H9 (cell line): Measurements from ENCODE around the gene PTPRN2. TPM values are rescaled to one million over a fixed set of nuclear protein-coding genes. Genes with fewer than 3 reads are reported as not detected.
A peak's percentile ranks its signal among the peaks of the same experiment; 100 is the strongest.

Experiments used
- DNase-seq: peaks from one replicate; pipeline ENCODE4 v3.0.0-alpha.2; 2017
- H2AFZ ChIP-seq: one replicate; pipeline ENCODE4 v1.6.1; 2013; ENCODE audit warnings: mild to moderate bottlenecking, low read length, control low read depth, moderate library complexity
- H2AK5ac ChIP-seq: 2 replicates; pipeline ENCODE4 v1.6.1; 2013; ENCODE audit warnings: low read length, control low read depth, mixed read lengths; ENCODE audit not compliant: insufficient read length
- H2BK120ac ChIP-seq: one replicate; pipeline ENCODE4 v1.6.1; 2013; ENCODE audit warnings: low read depth, mild to moderate bottlenecking, low read length, control low read depth, inconsistent platforms; ENCODE audit not compliant: poor library complexity, severe bottlenecking
- H2BK12ac ChIP-seq: 2 replicates; pipeline ENCODE4 v1.6.1; 2013; ENCODE audit warnings: low read length, control low read depth, mixed read lengths, low read depth; ENCODE audit not compliant: insufficient read length
- H2BK15ac ChIP-seq: 2 replicates; pipeline ENCODE4 v1.6.1; 2013; ENCODE audit warnings: low read depth, low read length, control low read depth
- H2BK20ac ChIP-seq: one replicate; pipeline ENCODE4 v1.6.1; 2013; ENCODE audit warnings: low read depth, mild to moderate bottlenecking, low read length, control low read depth, inconsistent platforms; ENCODE audit not compliant: poor library complexity, severe bottlenecking
- H2BK5ac ChIP-seq: 2 replicates; pipeline ENCODE4 v1.6.1; 2013; ENCODE audit warnings: low read length, control low read depth, mixed read lengths; ENCODE audit not compliant: insufficient read length
- H3K14ac ChIP-seq: 2 replicates; pipeline ENCODE4 v1.6.1; 2013; ENCODE audit warnings: low read length, control low read depth; ENCODE audit not compliant: insufficient read depth
- H3K18ac ChIP-seq: 2 replicates; pipeline ENCODE4 v1.6.1; 2013; ENCODE audit warnings: low read depth, mild to moderate bottlenecking, mixed read lengths, low read length, control low read depth; ENCODE audit not compliant: insufficient read length
- H3K23ac ChIP-seq: 2 replicates; pipeline ENCODE4 v1.6.1; 2013; ENCODE audit warnings: low read length, control low read depth, mixed read lengths, low read depth; ENCODE audit not compliant: insufficient read length
- H3K23me2 ChIP-seq: 2 replicates; pipeline ENCODE4 v1.6.1; 2013; ENCODE audit warnings: low read depth, mild to moderate bottlenecking, mixed read lengths, low read length, control low read depth; ENCODE audit not compliant: insufficient read length, poor library complexity, severe bottlenecking
- H3K27ac ChIP-seq: 2 replicates; pipeline ENCODE4 v1.5.1; 2013; ENCODE audit warnings: low read length, control low read depth, mixed read lengths, low read depth; ENCODE audit not compliant: insufficient read length
- H3K27me3 ChIP-seq: 2 replicates; pipeline ENCODE4 v1.6.1; 2013; ENCODE audit warnings: low read length, control low read depth, inconsistent platforms; ENCODE audit not compliant: insufficient read depth
- H3K4ac ChIP-seq: 2 replicates; pipeline ENCODE4 v1.6.1; 2013; ENCODE audit warnings: low read depth, mild to moderate bottlenecking, control low read depth, inconsistent platforms, low read length, moderate library complexity
- H3K4me1 ChIP-seq: 2 replicates; pipeline ENCODE4 v1.6.1; 2013; ENCODE audit warnings: low read length, control low read depth, inconsistent platforms; ENCODE audit not compliant: insufficient read depth
- H3K4me2 ChIP-seq: 2 replicates; pipeline ENCODE4 v1.6.1; 2013; ENCODE audit warnings: low read length, control low read depth, mixed read lengths; ENCODE audit not compliant: insufficient read length, insufficient read depth
- H3K56ac ChIP-seq: 2 replicates; pipeline ENCODE4 v1.6.1; 2013; ENCODE audit warnings: low read depth, mild to moderate bottlenecking, mixed read lengths, low read length, control low read depth; ENCODE audit not compliant: insufficient read length
- H3K79me1 ChIP-seq: 2 replicates; pipeline ENCODE4 v1.6.1; 2013; ENCODE audit warnings: low read depth, mild to moderate bottlenecking, moderate library complexity, low read length, control low read depth, inconsistent platforms; ENCODE audit not compliant: insufficient read depth, poor library complexity, severe bottlenecking
- H3K79me2 ChIP-seq: 2 replicates; pipeline ENCODE4 v1.6.1; 2013; ENCODE audit warnings: low read length, control low read depth, inconsistent platforms; ENCODE audit not compliant: insufficient read depth
- H3K9ac ChIP-seq: 2 replicates; pipeline ENCODE4 v1.6.1; 2013; ENCODE audit warnings: low read length, control low read depth, mixed read lengths; ENCODE audit not compliant: insufficient read length; ENCODE audit errors: extremely low read depth
- H3K9me3 ChIP-seq: one replicate; pipeline ENCODE4 v1.6.1; 2013; ENCODE audit warnings: low read depth, low read length, inconsistent platforms; ENCODE audit not compliant: control insufficient read depth
- H3T11ph ChIP-seq: one replicate; pipeline ENCODE4 v1.6.1; 2013; ENCODE audit warnings: mild to moderate bottlenecking, low read length, control low read depth, inconsistent platforms
- H4K20me1 ChIP-seq: one replicate; pipeline ENCODE4 v1.6.1; 2013; ENCODE audit not compliant: control insufficient read depth, insufficient read length, insufficient read depth
- H4K5ac ChIP-seq: 2 replicates; pipeline ENCODE4 v1.6.1; 2013; ENCODE audit warnings: low read depth, mild to moderate bottlenecking, mixed read lengths, low read length, control low read depth; ENCODE audit not compliant: insufficient read length
- H4K8ac ChIP-seq: replicated peaks from 2 replicates; pipeline ENCODE4 v1.6.1; 2013; ENCODE audit warnings: low read length, control low read depth, mixed read lengths, low read depth; ENCODE audit not compliant: insufficient read length
- H4K91ac ChIP-seq: 2 replicates; pipeline ENCODE4 v1.6.1; 2013; ENCODE audit warnings: low read depth, mild to moderate bottlenecking, moderate library complexity, mixed read lengths, low read length, control low read depth; ENCODE audit not compliant: insufficient read length
- H3K27ac Mint-ChIP-seq, 3 experiments: 2 replicates in 2 of 3; 3 replicates in 1 of 3; pipeline ENCODE4 v1.8.0; 2020 to 2021; ENCODE audit warnings: mixed read lengths in 3 of 3, mild to moderate bottlenecking in 1 of 3, moderate library complexity in 1 of 3
- H3K27me3 Mint-ChIP-seq: 2 replicates; pipeline ENCODE4 v1.8.0; 2021; ENCODE audit warnings: low read depth, mild to moderate bottlenecking, moderate library complexity, mixed read lengths
- H3K36me3 Mint-ChIP-seq, 3 experiments: 2 replicates in 2 of 3; 3 replicates in 1 of 3; pipeline ENCODE4 v1.8.0; 2020 to 2021; ENCODE audit warnings: low read depth in 3 of 3, mixed read lengths in 3 of 3; ENCODE audit not compliant: insufficient read depth in 1 of 3
- H3K4me1 Mint-ChIP-seq, 2 experiments: 2 replicates each; pipeline ENCODE4 v1.8.0; 2020; ENCODE audit warnings: mixed read lengths in 2 of 2
- H3K4me3 Mint-ChIP-seq, 2 experiments: 2 replicates in 1 of 2; 3 replicates in 1 of 2; pipeline ENCODE4 v1.8.0; 2020 to 2021; ENCODE audit warnings: mild to moderate bottlenecking in 2 of 2, mixed read lengths in 2 of 2, moderate library complexity in 1 of 2
- H3K9me3 Mint-ChIP-seq, 2 experiments: 2 replicates in 1 of 2; 3 replicates in 1 of 2; pipeline ENCODE4 v1.8.0; 2020; ENCODE audit warnings: mild to moderate bottlenecking in 2 of 2, mixed read lengths in 2 of 2, moderate library complexity in 1 of 2
- CTCF ChIP-seq: fragments of 200-600 bp; sonication (generic); conservative IDR thresholded peaks from 3 replicates; pipeline ENCODE4 v1.8.0; 2021; ENCODE audit warnings: antibody characterized with exemption, mild to moderate bottlenecking
- WGBS: extraction: QIAGEN DNeasy Blood & Tissue Kit; methylation state at CpG from one replicate; pipeline ENCODE4 v1.1.7; 2013; ENCODE audit warnings: missing lambda C conversion rate, low lambda C conversion rate, mixed read lengths; ENCODE audit not compliant: insufficient read length; ENCODE audit errors: extremely low coverage; 5-methylcytosine and 5-hydroxymethylcytosine counted together
- total RNA-seq: library from RNA; stranded (reverse); gene quantifications from 2 replicates; pipeline ENCODE4 v1.2.1, GENCODE V29; 2021

Gene PTPRN2
- total RNA-seq, 1 experiment from 2014 or later = 5.2 TPM

GRCh38 chr7:158452331-158452730 lies 135.3 kb downstream of the PTPRN2 start:
- H4K8ac ChIP-seq = no peak overlapping the region
- H3K79me2 ChIP-seq = no peaks in the 10 kb centered on the region
- no peaks in the 10 kb centered on the region; the same call in 1 of the 2 replicates for H3K4me1 ChIP-seq
- H3K23ac ChIP-seq = no peak overlapping the region
- H4K5ac ChIP-seq = no peak overlapping the region
- no peak overlapping the region for H3K9ac ChIP-seq
- Mint-ChIP-seq H3K27me3 (peaks cover 6% of the 10 kb centered on the region), H3K4me1 (peaks cover 14 to 16% of the 10 kb centered on the region in 2 experiments), H3K27ac (no peak overlapping the region), H3K4me3 (no peak overlapping the region), H3K36me3 (peaks cover 1 to 20% (median 3%) of the 10 kb centered on the region in 3 experiments; a peak in 4 of 7 replicates), H3K9me3 (peaks cover 16% of the 10 kb centered on the region in 2 experiments; a peak in 4 of 5 replicates)
- no peak overlapping the region for H3K56ac ChIP-seq
- no peak overlapping the region for H2BK20ac ChIP-seq
- no peak overlapping the region for H2BK15ac ChIP-seq
- no peak overlapping the region for H2BK5ac ChIP-seq
- no peak for DNase-seq
- H3K4ac ChIP-seq = no peak overlapping the region
- H4K20me1 ChIP-seq = no peaks in the 10 kb centered on the region
- no peaks in the 10 kb centered on the region for H3K79me1 ChIP-seq
- no peak overlapping the region for H2AK5ac ChIP-seq
- no peak overlapping the region for H3K4me2 ChIP-seq
- H3K18ac ChIP-seq = peak overlapping the region; percentile 4
- no peak for TF ChIP-seq CTCF
- H3K27ac ChIP-seq = no peak overlapping the region
- H3K9me3 ChIP-seq = no peaks in the 10 kb centered on the region
- no peak overlapping the region; the same call in none of the 2 replicates for H3K14ac ChIP-seq
- no peaks in the 10 kb centered on the region for H3K27me3 ChIP-seq
- no peaks in the 10 kb centered on the region for H3K23me2 ChIP-seq
- H3T11ph ChIP-seq = no peak overlapping the region
- no peak overlapping the region for H4K91ac ChIP-seq
- peak overlapping the region; percentile 47 for H2BK12ac ChIP-seq
- no peak overlapping the region for H2AFZ ChIP-seq
- H2BK120ac ChIP-seq = no peak overlapping the region
- WGBS = no CpG with 5 or more reads among the region's 11 CpGs
